ENCODE measurements around the gene TPCN1.

Gene TPCN1

DNA sequence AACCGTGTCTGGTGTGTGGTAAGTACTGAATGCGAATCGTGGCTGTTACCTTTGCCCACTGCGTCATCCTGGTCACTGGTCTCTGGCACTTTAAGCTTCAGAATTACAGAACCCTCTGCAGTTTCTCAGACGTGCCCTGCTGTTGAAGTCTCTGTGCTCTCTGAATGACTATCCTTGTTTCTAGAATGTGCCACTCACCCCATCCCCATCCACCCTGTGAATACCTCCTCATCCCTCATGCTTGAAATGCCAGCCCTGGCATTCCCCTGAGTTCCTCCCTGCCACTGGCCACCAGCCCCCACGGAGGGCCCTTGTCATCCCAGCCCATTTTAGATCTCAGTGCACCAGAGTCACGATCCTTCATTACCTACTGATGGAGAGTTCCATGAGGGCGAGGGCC is 21.3 kb downstream of the TPCN1 start:
- no peak for DNase-seq

DNA sequence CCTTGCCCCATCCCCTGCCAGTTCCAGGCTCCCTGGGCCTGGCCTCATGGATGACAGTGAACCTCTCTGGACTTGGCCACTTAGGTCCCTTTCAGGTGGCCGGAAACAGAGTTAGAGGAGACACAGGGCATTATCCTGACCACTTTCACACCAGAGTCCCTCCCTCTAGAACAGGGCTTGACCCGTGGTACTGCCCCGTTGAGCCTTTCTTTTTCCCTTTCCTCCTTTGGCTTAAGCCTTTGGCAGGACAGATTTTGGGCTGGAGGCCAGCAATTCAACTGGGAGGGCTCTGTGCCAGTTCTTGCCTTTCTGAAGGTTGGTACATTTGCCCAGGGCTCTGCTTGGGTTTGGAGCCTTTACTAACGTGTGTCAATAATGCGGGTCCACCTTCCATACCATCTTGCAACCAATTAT is 22.8 kb downstream of the TPCN1 start:
- no peak for DNase-seq

DNA sequence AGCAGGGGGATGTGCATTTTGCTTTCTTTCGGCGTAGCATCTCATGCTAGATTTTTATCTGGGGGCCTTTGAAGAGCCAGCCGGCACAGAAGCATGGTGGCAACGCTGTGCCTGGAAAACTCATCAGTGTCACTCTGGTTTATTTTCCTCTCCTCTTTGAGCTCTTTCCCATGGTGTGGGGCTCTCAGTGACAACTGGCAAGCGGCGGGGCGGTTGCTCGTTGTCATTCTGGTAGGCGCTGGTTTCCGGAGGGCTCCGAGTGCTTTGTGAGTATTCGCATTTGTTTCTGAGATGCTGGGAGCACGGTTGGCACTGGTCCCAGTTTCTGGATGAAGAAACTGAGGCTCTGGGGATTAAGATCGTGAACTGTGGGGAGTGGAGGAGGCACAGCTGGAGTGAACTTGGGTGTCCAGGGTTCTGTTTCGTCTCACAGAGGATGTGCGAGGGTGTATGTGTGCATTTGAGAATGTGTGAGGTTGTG is 23.3 kb downstream of the TPCN1 start:
- DNase-seq: no peak

DNA sequence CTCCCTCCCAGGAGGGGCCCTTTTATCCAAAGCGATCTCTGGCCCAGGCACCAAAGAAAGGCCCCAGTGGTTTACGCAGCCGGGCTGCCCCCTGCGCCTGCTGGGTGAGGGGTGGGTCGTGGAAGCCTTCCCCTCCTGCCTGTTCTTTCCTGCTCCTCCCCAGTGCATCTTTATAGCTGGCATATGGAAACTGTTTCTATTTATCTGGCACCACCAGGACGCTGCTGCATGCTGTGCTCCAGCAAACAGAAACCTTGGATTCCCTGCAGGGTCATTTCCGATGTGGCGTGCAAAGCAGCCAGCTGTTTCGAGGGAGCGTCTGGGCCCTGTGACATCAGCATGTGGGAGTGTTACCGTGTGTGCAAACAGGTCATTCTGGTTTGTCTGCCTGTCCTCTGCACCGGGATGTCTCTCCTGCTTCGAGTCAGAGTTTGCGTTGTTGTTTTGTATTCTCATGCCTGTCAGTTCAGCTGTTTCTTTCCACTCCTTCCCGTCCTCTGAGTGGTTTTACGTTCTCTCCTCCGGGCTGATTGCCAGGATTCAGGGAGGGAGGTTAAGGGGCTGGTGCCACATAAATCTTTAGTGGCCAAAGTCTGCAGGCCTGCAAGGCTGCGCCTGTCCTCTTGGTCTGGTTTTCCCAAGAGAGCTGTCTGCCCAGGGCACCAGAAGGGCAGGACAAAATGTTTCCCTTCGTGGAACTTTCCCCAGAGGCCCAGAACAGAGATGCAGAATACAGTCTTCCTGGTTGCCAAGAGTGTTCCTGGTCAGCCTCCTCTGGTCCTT is 24.6 kb downstream of the TPCN1 start:
- DNase-seq: no peak

DNA sequence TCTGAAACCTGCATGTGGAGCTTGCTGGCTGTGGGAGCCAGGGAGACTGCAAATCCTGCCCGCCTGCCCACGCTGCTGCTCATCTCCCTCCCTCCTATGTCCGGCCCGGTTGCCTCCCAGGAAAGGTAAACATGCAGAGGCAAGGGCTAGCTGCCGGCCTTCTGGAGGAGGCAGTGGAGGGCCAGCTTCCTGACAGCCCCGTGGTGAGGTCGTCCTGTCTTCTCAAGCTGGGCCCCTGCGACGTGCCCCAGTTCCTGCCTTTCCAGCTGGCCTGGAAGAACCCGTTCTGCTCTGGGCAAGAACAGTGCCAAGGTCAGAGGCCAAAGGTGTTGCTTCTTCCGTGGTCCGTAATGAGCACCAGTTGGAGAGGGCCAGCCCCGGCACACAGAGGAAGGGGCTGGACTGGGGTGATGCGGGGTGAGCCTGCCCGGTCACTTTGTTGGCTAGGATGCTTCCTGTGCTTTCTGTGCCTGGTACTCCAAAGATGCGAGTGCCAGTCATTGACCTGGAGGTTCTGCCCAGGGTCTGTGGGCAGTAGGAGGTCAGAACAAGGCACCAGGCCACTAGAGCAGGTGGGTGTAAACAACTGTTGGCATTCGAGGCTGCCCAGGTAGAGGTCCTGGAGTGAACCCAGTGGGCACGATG is 25.3 kb downstream of the TPCN1 start:
- DNase-seq: no peak

DNA sequence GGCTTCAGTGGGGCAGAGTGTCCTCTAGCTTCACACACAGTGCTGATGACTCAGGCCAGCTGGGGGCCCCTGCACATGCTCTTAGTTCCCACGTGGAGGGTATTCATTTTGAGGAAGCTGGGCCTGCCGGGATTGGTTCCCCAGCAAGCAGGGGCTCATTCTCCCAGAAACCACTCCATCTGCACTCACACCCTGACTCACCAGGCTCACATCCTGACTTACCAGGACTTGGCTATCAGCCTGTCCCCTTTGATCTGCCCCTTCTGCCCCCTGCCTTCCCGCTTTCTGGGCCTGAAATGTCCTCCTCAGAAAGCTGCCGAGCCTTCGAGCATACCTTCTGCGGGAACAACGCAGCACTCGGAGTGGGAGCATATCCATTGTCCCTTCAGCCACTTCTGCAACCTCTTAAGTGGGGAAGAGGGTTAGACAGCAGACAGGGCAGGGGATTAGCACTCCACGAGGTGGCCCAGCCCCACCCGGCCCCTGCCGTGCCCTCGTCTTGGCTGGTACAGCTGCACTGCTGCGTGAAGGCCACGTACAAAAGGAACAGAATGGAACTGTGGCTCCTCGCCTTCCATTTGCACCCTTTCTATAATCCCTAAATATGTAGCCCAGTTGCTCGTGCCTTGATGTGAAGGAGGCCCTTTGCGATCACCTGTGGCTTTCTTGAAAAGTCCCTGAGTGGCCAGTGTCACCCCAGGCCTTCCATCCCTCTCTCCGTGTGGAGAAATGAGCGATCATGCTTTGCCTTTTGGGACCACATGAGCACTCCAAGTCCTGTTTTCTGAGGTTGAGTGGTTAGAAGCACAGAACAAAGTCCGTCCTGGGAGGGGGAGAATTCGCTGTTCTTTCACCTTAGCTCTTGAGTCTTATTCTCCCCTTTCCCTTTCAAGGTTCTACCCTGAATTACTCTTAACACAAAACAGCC is 26.1 kb downstream of the TPCN1 start:
- no peak for DNase-seq

DNA sequence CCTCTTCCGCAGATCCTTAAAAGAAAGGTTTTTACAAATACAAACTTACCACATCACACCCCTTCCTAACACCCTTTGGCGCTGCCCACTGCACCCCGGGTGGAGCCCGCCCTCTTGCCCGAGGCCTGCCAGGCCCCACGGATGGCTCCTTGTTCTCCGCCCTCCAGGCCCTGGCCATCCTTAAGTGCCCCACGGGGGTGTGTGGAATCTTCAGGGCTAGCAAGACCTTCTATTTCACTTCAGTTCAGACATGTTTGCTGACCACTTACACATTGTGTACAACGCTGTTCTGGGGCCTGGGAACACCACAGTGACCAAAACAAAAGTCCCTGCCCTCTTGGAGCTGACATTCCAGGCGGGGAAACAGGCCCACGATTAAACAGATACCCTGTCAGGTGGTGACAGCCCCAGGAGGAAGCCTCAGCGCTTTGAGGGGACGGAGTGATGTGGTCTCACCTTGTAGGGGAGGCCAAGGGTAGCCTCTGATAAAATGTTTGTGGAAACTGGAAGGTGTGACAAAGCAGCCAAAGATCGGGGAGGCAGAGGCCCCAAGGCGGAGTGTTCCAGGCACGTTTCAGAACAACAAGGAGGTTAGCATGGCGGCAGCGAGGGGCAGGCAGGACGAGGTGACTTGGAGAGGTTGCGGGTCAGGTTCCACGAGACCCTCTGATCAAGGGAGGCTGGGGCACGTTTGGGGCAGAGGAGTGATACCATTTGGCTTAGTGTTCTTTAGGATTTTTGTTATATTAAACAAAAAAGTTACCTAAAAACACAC is 27.0 kb downstream of the TPCN1 start:
- DNase-seq: no peak

DNA sequence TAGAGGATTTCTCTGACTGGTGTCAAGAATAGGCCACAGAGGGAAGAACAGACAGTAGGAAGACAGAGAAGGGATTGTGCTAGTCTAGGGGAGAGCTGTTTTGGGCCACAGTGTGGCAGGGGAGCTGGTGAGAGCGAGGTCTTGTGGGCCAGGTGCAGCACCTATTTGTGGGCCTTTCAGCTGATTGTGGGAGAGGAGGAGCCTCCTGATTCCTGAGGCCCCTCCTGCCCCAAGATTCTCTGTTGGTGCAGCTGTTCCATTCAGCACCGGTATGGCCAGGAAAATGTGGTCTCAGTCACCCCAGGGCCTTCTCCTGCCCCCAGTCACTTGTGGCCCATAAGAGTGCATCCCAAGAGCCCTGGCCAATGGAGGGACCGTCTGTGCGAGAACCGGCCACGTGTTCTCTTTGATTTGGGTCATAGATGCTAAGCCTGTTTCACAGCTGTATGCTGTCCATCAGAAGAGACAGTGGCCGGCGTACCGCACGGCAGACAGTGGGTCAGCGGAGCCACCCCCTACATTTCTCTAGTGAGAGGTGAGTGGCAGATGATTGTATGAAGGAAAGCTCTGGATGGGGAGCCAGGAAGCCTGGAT is 27.7 kb downstream of the TPCN1 start:
- DNase-seq: no peak

DNA sequence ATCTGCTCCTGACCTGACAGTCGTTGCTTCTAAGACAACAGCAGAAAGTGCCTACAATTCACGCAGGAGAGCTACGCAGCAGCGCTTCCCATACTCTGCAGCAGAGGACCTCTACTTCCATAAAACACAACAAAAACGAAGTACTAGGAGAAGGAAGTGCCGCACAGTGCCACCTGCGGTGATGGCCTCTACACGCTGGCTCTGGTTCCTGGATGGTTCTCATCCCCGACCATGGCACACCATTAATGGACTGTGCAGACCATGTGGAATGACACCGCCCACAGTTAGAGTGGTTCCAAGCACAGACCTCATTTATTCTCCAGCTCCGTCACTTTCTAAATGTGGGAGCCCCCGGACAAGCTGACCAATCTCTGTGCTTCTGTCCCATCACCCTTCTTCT is 28.3 kb downstream of the TPCN1 start:
- no peak for DNase-seq

DNA sequence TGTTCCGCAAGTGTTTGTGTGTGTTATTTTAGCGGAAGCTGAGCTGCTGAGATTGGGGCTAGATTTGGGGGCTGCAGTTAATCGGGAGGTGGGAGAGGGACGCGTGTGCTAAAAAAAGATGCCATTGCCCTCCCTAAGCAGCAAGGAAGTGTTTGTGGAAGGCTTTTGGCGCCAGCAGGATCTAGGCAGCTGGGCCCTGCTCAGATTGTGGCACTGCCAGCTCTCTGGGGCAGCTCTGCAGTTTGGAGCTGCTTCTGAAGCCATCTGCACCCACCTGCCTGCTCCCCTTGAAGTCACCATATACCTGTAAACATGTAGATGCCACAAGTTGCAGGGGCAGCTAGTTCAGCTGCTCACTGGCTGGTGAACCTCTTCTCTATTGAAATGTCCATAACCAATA is 28.8 kb downstream of the TPCN1 start:
- DNase-seq: no peak

DNA sequence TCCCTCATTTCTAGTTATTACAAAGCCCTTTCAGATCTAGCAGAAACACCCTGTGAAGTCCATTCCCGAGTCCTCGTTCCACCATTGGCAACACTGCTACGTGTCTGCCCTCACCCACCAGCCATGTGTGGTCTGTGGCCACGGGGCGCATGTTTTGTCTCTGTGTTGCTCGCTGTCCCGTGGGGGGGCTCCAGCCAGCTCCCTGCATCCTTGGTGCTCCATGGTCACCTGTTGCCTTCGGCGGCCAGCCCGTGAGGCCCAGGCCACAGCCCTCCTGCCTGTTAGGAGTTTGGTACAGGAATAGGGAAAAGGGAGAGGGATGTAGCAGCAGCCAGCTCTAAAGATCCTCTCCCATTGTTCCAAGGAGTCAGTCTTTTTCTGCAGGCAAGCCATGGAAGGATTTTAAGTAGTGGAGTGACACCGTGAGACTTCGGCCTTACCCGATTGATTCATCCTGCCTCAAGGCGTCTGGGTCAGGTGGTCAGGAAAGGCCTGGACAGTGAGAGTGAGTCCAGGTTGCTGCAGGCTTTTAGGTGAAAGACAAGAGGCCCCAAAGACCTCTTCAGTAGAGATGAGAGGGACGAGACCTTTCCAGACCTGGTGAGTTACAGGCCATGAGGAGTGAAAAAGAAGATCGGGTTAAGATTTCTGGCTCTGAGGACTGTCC is 30.3 kb downstream of the TPCN1 start:
- no peak for DNase-seq

DNA sequence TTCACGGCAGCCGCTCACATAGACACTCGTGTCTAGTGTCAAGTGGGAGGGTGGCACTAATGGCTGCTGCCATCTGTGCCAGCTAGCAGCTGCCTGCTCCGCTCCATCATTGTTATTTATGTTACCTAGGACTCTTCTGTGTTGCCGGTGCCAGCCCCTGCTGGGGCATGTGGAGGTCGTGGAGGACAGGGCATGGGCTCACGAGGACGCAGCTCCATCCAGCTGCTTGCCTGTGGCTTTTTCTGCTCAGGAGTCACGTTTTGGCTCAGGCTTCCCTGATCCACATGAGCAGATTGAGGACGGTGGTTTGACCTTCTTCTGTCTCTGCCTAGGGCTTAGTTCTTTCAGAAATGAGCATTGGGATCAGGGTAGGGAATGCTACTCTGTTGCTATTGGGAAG is 31.2 kb downstream of the TPCN1 start:
- DNase-seq: no peak

DNA sequence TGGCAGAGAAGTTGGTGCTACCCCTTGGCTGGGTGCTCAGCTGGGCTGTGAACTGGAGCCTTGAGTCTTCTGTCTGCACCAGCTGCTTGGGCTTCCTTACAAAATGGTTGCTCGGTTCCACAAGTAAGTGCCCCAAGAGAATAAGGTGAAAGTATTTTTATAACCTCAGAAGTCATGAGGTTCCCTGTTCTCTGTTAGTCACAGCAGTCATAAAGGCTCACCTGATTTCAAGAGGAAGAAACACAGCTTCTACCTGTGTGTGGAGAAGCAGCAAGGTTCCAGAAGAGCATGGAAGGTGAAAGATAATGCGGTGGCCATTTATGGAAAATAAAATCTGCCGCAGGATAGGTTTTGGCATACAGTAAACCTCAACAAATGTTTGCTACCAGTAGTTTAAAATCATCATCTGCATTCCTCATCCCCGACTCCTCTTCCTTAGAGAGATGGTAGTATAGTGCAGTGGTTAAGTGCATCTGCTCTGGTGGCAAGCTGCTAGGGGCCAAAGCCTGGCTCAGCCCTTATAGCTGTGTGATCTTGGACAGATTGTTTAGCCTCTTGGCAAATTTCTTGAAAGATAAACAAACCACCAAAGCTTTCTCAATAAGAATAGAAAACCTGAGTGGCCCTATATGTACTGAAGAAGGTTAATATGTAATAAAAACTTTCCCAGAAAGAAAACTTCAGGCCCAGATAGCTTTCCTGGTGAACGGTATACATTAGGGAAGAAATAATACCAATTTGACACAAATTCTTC is 32.4 kb downstream of the TPCN1 start:
- DNase-seq: no peak

DNA sequence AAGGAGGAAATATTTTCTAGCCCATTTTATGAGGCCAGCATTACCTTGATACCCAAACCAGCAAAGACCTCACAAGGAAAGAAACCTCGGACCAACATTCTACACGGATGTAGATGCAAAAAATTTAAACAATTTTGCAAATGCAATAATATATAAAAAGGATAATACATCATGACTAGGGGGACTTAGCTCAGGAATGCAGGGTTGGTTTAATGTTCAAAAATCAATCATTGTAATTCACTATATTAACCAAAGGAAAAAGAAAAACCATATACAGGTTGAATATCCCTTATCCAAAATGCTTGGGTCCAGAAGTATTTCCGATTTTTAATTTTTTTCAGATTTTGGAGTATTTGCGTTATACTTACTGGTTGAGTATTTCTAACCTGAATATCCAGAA is 33.0 kb downstream of the TPCN1 start:
- DNase-seq: no peak

DNA sequence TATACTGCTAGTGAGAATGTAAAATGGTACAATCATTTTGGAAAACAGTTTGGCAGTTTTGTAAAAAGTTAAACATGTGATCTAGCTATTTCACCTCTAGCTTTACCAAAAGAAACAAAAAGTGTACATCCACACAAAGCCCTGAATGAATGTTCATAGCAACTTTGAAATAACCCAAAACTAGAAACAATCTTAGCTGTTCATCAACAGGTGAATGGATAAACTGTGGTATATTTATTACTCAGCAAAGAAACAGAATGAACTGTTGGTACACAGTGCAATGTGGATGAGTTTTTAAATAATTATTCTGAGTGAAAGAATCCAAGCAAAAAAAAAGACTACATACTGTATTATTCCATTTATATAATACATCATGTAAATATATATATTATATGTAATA is 36.3 kb downstream of the TPCN1 start:
- no peak for DNase-seq

DNA sequence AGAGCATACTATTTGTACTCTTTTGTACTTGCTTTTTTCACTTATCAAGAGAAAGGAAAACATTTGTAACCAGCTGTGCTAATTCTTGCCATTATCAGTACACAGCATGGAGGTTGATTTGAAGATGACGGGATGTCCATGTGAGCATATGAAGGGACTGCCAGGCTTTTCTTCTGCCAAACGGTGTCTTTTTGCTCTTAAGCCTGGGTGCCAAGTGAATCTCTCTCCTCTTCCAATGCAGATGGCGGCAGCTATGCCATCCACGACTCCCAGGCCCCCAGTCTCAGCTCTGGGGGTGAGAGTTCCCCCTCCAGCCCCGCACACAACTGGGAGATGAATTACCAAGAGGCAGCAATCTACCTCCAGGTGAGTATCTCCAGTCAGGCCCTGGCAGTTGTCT is 38.9 kb downstream of the TPCN1 start:
- DNase-seq: no peak

DNA sequence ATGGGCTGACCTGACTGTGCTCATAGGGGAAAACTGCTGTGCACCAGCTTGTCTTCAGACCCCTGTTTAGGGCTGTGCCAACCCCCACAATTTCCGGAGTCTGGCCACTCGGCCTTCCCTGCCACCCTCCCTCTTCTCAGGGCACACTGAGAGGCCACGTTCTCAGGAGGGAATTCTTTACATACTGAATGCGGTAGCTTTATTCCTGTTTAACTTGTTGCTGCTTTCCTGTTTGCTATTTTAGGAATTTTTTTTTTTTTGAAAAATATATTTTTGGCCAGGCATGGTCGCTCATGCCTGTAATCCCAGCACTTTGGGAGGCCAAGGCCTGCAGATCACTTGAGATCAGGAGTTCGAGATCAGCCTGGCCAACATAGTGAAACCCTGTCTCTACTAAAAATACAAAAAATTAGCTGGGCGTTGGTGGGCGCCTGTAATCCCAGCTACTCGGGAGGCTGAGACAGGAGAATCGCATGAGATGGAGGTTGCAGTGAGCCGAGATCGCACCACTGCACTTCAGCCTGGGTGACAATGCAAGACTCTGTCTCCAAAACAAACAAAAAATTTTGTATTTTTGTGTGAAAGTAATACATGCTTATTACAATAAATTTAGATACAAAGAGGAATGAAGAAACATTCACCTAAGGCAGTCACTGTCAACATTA is 39.5 kb downstream of the TPCN1 start:
- no peak for DNase-seq

DNA sequence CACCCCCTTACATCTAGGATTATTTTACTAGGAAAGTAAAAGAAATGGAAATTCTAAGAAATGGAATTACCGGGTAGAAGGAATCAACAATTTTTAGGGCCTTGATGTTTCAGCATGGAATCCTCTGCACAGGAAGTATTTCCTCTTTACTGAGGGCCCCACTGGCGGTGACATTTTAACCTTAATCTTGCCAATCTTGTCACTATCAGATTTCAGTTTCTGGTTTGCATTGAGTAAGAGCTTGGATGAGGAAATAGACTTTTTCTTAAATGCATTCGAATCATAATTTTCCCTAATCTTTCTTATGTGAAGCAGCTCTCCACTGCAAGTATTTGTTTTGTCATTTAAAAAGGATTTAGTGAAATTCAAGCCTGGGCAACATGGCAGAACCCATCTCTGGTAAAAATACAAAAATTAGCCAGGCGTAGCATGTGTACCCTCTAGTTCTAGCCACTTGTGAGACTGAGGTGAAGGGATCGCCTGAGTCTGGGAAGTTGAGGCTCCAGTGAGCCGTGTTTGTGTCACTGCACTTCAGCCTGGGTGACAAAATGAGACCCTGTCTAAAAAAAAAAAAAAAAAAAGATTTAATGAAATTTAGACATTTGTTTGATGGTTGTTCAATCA is 40.7 kb downstream of the TPCN1 start:
- peak; percentile 23 for DNase-seq

DNA sequence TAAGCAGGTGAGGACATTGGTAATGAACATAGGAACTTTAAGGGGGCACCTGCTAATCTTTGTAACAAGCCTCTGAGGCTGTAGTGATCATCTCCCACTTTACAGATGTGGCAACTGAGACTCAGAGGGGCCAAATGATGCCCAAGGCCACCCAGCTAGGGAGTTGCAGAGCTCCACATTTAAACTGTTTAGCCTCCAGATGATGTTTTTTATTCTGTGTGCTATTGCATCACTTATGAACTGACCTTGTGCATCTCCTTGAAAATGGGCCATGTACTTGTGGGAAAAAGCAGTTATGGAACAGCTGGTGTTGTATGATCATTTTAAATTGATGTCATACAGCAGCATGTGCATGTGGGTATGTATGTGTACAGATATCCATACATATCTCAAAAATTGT is 41.4 kb downstream of the TPCN1 start:
- DNase-seq: no peak

DNA sequence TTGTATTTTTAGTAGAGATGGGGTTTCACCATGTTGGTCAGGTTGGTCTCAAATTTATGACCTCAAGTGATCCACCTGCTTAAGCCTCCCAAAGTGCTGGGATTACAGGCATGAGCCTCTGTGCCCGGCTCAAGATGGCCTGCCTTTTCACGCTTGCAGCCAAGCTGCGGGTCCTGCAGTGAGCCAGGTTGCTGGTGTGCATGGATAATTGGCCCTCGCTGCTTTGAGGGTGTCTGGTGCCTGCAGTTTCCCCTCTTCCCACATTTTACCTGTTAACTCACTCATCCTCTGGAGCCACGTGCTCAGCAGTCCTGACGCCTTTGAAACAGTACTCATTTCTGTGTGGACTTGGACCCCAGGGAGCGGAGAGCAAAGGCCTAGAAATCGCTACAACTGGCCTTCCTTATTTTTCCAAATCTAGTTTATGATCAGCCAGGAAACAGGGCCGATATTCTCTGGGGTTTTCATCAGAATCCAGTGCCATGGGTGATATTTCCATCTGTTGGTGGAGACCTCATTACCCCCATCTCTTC is 42.2 kb downstream of the TPCN1 start:
- no peak for DNase-seq

Data from CD4-positive, alpha-beta T cell treated with Interleukin-17A for 1 hour (primary cell).